GM18873 (cell line): ENCODE data around the gene CARS1.

Experiments
- ATAC-seq: cut with Tn5 transposase; IDR thresholded peaks from one replicate; pipeline ENCODE4 v1.9.1; 2021; ENCODE audit warnings: mild to moderate bottlenecking, moderate library complexity, moderate number of reproducible peaks; ENCODE audit not compliant: unreplicated experiment, low FRiP score

The CARS1 gene

DNA sequence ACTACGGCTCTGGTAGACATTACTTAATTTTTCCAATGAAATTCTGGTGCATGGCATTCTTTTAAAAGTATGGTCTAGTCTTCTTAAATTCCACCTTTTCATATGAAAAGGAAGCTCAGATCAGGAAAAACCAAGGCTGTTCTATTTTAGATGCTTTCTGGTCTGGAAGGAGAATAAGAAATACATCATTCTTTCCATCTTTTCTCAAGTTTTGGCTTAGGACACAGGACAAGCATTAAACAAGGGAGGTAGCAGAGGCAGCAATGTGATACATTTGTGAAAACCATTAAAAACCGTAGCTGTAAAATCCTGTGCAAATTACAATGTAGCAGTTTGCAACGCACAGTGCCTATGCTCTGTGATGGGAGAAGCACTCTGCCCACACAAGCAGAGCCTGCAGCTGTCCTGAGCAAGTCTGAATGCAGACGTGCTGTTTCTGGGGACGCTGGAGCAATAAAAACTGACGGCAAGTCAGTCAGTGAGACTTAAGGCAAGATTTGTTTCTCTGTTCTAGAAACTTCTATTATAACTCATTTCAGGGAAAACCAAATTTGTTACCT lies 88.8 kb downstream of the CARS1 start:
- ATAC-seq = no peak

DNA sequence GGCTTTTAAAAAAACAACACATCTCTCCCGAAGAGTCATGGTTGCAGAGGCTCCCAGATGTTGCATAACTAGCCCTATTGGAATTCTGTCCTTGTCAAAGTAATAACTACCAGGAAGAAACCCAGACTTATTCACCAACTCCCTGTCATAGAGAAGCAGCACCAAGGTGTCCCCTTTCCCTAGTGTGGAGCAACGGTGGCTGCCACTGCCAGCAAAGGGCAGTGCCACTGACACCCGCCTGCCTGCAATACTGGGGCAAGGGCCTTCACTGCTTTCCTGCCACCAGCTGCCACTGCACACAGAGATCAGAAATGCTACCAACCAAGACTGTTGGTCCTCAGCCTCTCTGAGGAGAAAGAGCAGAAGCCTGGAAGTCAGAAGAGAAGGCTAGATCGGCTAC lies 92.4 kb downstream of the CARS1 start:
- no peak for ATAC-seq

- no peak for ATAC-seq
Measured at GRCh38 chr11:2963761-2964160, 93.5 kb downstream of the CARS1 start.

DNA sequence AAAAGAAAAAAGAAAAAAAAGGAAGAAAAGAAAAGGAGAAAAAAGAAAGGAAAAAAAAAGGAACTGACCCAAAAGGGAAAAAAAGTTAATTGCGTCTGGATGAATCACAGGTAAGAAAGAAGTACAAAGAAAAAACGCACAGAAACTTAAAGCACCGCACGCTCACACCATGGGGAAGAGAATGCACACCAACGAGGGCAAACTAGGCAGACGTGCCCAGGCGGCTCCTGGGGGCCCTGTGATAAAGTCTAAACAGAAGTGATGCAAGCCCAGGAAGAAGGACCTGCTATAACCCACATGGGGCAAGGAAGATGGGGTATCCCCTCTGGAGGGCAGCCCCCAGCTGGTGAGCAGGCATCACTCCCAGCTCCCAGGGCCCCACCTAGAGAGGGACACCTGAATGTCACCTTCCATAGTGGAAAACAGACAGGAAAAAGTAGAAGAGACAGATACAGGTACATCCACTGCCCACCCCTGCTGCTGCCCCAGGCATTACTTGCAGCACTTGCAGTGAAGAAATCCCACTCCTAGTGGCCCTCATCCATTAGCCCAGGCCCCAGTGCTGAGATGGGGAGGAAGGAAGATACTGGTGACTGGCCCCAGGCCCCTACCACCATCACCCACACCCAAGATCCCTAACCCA lies 94.0 kb downstream of the CARS1 start:
- no peak for ATAC-seq

GRCh38 chr11:2961080-2961479 lies 96.1 kb downstream of the CARS1 start:
- no peak for ATAC-seq

GRCh38 chr11:2960139-2960538 lies 97.1 kb downstream of the CARS1 start:
- ATAC-seq = no peak

GRCh38 chr11:2958251-2958650 lies 99.0 kb downstream of the CARS1 start:
- ATAC-seq = no peak

GRCh38 chr11:2955906-2956476 lies 101.2 kb downstream of the CARS1 start:
- ATAC-seq = no peak

GRCh38 chr11:2954263-2954662 lies 103.0 kb downstream of the CARS1 start:
- ATAC-seq = no peak

GRCh38 chr11:2952290-2952689 lies 104.9 kb downstream of the CARS1 start:
- ATAC-seq = no peak

DNA sequence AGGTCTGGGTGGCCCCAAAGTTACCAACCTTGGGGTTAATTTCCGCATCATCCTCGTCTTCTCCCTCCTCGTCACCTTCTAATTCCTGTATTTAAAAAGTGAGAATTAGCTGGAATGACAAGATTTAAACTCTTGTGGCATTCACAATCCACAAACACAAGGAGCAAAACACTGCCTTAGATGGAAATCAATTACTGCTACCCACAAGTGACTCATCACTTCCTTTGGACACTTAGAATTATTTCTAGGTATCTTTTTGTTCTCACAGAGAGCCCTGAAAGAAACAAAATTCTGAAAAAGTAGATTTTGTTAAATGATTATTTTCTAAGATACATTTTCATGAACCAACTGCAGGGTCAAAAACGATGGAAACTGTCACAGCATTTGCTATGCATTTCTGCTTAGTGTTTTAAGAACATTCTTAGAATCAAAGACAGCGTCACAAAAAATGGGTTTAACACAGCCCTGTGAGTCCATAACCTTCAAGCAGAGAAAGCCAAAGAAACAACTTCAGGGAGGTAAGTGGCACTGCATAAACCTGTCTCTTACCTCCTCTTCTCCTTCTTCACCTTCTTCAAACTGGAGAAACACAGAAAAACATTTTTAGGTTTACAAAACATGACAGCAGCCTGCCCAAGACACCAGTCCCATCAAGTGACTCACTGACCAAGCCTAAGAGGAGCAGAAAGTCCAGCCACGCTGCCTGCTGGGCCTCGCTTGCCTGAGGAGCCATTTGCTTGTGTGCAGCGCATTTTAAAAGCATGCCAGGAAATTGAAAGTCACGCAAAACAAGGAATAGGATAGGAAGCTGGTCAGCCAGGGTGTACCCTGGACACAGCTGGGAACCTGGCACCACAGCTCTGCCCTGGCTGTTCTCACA lies 105.8 kb downstream of the CARS1 start:
- no peak for ATAC-seq
